Hippocampal formation (tissue), 2 donors: ENCODE data around the gene GPC6.
"Not testable (repeated sequence)": the region's sequence is repeated elsewhere in the genome, so short reads cannot be mapped to it uniquely, and the experiment has no call there.

Experiments
- DNase-seq, 2 donors: peaks; one replicate each; lab custom pipeline; 2025; lab: John Stamatoyannopoulos, UW

GPC6 gene

DNA sequence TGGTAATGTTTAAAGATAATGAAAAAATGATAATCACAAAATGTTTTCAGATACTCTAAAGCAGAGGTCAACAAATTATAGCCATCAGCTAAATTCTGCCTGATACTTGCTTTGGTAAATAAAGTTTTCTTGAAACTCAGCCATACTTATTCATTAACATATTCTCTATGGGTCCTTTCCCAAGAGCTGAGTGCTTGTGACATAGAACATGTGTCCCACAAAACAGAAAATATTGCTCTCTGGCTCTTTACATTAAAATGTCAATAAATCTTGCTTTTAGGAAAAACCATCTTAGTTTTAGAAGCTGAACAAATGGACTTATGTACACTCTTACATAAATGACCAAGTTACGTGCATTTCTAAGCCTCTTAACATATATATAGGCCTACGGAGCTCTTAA, 945.8 kb downstream of the GPC6 start:
- DNase-seq: no peak

DNA sequence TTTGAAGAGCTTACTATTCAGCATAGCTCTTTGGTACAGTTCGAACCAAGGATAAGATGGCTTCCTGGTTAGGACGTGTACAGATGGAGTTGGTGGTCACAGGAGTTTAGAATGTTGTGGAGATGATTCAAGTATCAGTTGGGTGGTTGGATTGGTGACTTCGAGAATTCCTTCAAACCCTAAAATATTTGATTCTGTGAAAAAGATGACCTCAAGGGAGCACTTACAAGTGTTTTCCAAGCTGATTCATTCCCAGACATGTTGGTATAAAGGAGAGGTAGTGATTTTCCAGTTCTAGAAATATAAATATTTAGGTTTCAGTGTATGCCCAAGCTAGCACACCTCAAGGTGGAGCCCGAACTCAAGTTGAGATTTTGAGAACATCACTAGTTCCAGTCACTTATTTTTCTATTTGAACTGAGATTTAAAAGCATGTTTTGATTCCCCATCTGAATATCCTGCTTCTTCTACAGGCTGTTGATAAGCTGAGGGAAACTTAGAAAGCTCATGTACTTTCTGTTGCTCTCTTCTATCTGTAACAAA, 946.8 kb downstream of the GPC6 start:
- DNase-seq: no peak

DNA sequence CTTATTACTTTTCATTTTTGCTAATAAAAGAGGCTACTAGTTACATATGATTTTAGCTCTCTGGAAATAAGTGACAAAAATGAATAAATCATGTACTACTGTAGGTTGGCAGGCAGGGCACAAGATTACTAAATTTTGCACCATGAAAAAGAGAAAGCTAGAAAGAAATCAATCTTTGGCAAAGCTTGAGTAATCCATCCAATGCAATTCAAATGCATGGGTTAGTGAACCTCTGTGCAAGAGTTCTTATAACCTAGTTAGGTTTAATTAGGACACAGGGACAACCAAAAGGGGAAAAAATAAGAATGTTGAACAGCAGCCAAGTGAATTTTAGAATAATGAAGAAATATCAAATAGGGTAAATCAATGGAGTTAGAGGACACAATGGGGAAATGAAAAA, 947.4 kb downstream of the GPC6 start:
- no peak for DNase-seq

DNA sequence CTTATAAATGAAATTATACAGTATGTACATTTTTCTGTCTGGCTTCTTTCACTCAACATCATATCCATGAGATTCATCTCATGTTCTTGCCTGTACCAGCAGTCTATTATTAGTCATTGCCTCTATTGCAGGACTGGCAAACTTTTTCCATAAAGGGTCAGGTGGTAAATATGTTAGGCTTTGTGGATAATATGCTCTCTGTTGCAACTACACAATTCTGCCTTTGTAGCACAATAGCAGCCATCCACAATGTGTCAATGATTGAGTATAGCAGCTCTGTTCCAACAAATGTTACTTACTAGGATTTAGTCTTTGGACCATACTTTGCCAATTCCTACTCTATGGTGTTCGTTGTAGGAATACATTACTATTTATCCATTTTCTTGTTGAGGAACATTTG, 948.5 kb downstream of the GPC6 start:
- no peak for DNase-seq

DNA sequence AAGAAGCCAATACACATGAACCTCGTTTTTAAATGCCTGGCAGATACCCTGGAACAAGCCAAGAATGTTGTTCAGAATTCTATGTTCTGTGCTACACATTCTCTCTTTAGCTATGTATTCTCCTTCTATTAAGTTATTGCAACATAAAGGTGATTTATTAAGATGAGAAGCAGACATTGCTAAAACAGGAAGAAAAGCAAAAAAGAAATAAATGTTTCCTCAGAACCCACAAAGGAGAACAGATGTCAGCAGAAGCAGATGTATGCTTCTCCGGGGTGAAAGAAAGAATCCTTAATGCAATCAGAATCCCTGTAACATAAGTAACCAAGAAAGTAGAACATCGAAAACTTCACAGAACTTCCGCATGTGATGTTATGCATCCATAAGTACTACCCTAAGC, 950.0 kb downstream of the GPC6 start:
- DNase-seq: no peak

DNA sequence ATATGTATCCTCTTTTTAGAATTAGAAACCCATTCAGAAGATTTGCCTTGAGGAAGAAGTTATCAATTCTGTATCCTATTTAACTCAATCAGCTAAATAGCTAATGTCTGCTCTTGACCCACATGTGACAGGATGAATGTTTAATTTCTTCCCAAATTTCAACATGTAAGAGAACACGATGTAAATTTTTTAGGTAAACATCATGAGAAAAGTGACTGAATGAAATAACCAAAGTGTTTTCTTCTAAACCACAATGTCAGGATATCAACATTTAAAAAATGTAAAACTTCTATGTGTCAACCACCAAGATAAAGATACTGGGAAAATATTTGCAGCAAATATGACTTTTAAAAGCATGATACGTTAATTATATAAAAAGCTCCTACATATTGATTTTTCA, 950.4 kb downstream of the GPC6 start:
- DNase-seq: no peak

DNA sequence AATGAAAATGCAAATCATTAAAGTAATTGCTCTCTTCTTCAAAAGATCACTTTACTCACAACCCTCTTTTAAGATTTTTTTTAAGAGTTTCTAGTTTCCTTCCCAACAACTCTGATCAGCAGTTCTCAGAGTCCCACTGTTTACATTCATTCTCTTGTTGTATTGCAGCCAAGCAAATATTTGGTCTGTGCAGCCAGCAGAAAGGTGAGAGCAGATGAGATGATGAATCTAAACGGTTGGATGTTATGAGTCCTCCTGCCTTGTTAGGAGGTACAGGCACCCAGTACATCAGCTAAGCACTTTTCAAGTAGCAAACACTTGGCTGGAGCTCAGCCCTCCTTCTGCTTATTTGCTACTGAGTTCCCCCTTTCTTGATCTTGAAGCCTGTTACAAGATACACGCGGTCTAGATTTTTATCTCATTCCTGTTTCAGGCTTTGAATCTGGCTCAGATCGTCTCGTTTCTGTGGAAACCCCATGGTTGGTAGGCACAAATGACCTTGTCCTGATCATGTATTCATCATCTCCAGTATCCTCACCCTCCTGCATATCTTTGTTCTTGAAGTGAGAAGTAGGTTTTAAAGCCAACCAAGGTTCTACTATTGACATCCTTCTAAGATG, 952.1 kb downstream of the GPC6 start:
- DNase-seq: no peak

DNA sequence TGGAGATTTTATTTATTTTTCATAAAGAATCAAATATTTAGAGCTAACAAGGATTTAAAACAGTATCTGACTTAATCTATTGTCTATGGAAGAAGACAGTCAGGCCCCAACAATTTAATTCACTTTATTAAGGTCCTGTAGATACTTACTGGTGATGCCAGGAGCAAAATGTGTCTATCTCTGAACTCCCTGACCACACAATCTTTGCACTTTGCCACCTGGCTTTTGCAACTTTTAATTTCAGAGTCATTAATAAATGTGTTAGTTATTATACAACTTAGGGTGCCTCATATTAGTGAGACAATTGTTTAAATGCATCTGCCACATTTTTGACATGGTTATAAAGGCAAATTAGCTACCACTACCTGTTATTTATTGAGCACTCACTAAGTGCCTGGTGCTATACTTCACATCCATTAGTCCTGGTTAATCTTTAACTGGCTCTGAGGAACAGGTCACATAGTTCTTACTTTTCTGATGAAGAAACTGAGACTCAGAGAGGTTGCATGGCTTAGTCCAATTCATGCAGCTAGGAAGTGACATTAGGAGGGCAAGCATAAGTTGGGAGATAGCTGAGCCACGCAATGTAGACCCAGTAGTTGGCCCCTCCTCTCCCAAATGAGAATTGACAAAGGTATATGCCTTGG, 955.0 kb downstream of the GPC6 start:
- no peak for DNase-seq

DNA sequence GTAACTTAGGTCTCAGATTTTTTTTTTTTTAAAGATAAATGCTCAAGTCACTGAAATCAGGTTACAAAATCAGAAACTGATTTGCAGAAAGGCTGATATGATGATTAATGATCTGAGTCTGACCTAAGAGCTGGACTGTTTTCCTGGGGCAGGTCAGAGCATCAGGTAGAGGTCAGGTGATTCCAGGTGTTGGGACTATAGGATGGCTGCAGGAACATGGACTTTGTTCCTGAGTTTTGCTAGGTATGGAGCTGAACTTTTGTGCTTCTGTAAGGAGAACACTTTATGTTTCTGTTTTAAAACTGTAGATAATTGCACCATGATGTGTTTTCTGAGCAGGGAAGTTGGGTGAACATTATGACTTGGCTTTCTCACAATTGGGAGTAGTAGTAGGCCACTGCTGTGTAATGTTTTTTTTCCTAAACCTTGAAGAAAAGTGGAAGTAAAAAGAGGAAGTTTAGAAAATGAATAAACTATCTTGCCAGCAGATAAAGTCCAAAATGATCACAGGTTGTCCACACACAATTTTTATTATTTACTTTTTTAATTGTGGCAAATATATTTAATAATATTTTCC, 955.7 kb downstream of the GPC6 start:
- no peak for DNase-seq

DNA sequence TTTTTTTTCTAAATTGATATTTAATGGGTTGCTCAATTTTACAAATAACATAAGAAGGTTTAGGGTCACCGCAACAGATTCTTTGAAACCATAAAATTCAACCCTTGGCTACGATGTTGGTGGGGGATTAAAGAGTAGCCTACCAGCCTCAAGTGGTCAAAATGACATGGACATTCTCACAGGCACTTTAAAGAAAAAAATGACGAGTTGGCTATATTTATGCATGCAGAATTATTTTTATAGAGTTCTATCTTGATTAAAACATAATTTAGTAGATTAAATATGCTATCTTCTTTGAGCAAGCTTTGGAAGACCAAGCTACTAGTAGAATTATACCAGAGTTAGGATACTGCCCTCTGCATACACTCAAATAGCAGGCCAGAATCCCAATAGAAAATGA, 959.9 kb downstream of the GPC6 start:
- no peak for DNase-seq

DNA sequence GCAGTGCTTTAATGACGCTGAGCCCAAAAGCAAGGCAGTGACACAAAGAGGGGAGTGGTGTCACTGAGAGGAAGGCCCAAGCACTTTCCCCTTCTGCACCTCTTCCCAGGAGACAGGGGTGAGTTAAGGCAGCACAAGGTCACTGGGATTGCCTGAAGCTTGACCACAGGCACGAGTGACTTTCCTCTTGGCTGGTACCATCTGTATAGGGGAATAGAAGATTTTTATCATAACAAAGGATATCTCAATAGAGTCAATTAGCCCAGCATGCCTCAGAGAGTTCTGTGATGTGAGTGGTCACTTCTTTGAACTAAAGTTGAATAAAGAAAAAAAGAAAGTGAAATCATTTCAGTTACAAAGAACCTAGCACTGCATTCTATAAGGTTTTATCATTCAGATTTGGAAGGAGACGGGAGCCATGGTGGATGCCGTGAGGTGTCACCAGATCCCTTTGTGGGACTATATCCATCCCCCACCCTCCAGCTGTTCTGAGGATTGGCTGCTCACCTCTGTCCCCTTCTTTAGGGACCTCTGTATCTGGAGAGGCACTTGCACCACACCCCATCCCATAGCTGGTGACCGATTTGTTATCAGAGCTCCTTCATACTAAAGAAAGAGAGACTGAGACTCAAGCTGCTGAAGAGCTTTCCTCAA, 961.7 kb downstream of the GPC6 start:
- no peak for DNase-seq

DNA sequence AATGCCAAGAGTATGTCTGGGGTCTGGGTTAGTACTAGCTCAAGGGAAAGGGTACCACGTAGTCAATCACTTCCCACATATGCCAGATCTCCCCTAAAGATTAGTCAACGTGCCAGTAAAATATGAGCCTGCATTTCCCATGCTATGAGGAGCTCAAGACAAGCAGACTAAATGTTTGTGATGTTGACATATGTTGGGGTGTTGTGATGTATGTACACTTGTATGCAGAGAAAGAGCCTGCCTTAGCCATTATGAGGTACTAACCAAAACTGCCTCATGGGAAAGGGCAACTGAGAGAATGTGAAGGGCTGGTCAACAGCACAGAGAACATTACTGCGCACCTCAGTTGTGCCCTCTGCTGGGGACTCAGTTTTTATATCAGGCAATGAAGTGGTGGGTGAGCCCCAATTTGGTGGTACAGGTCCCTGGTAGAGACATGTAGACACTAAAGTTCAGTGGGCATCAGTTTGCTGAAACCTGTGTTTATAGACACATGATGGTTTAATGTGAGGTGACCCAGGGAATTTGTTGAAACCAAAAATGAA, 965.9 kb downstream of the GPC6 start:
- DNase-seq: no peak

DNA sequence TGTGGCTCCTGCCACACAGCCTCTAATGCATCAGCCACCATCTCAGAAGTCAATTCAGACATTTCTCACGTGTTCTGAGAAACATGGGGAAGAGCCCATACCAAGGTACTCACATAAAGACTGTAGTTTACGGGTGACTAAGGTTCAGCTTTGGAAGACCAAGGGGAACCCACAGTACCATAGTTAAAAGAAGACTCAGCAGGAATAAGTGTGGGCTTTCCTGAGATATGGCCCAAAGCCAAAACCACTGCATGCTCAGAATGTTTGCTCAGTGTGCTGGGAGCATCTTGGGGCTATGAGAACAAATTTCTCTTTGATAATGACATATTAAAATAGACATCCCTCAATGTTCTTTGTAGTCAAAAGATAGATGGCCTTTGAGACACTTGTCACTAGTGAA, 969.1 kb downstream of the GPC6 start:
- DNase-seq: no peak

DNA sequence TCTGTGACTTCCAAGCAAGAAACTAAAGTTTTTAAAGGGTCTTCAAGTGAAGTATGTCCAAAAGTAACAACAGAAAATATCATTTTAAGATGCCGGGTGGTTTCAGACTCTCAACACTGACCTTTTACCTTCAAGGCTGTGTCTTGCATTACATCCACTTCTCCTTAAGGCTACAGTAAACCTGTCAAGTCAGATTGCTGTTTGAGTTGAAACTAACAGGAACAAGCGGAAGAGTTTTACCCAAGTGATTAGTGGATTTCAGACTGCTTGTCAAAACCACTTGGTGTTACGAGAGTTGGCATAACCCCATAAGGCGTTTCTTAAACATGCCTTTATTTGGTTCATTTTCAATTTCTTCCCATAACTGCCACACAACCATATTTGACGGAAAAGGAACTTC, 969.8 kb downstream of the GPC6 start:
- DNase-seq: no peak

DNA sequence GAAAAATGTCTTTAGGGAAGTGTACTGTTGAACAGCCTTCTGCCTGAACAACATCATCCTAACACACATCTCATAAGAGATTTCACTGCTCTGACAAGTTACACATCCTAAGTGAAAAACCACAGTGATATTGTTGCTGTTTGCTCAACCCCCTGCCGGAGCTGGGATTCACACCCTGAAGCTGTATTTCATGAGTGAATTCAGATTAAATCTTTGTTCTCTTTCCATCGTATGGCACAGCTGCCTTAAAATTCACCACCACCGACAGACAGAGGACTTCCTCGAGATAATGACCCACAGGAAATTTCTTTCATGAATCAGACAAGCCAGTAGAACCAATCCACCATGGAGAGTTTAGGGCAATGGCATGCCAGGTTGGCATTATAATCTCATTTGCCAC, 972.1 kb downstream of the GPC6 start:
- no peak for DNase-seq

DNA sequence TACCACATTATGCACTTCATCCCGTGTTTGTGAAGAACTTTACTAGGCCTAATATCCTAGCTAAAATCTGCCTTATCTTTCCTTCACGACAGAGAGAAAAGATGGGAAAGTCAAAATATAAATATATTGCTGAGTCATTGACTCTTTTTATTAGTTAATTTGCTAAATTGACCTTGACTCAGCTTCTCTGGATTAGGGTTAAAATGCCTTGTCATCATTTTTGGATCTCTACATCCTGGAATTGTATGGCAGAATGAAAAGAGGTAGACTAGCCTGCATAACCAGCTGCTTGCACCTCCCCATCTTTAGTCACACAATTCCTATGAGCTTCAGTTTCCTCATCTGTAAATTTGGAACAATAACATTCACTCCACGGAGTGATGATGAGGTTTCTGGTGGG, 972.5 kb downstream of the GPC6 start:
- DNase-seq: no peak

DNA sequence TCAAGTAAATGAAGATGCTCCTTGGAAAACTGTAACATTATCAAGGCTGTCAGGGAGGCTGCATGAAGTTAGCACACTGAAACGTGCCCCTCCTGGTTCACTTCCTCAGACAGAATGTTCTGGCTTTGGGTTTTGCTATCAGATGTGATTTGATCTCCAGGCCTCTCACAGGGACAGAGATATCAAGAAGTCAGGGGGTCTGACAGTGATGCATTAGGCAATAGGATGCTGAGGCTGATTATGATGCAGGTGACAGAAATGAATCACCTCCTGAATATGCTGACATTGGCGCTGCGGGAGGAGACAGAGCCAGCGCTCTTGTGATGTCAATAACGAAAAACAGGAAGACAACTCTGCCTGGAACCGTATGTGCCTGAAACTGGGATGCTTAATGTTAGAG, 974.4 kb downstream of the GPC6 start:
- no peak for DNase-seq

DNA sequence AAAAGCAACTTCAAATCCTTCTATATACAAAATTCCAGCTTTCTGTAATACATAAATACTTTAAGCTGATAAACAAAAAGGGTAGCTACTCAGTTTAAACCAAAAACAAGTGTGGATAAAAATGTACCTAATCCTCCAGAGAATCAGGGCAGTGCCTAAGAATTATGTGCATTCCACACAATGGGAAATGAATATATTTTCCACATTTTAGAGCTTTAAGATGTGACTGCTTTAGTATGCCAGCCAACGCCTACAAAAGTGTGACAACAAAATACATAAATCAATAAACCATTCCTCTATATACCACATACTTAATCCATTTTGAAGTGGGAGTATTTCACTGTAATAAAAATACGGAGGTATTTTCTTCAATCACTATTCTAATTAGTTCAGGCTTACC, 977.6 kb downstream of the GPC6 start:
- no peak for DNase-seq

DNA sequence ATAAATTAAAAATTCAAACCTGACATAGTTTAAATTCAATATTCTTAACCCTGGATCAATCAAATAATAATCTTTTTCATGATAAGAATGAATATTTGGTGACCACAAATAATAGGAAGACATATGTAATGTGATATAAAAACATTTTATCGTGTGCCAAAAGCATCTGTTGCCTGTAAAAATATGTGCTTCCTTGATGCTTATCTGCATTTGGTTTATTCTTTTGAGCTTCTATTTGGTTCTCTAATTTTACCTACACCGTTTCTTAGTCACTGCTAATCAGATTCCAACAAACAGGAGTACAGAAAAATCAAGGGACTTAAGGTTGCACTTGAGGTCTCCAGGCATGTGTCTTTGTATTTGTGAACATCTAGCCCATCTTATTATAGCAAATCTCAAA, 978.3 kb downstream of the GPC6 start:
- no peak for DNase-seq

DNA sequence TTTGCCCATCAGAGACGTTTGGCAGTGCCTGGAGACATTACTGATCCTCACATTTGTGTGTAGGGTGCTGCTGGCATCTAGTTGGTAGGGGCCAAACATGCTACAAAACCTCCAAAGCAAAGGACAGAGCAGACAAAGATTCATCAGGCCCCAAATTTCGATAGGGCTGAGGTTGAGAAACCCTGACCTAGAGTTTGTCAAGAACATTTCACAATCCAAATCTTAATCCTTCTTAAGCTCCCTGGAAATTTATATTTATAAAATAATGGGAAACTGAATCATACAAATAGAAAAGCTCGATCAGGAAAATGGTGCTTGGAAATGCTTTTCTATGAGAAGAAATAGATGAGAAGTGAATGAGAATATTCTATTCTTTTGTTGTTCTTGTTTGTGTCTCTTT, 979.3 kb downstream of the GPC6 start:
- DNase-seq: no peak

DNA sequence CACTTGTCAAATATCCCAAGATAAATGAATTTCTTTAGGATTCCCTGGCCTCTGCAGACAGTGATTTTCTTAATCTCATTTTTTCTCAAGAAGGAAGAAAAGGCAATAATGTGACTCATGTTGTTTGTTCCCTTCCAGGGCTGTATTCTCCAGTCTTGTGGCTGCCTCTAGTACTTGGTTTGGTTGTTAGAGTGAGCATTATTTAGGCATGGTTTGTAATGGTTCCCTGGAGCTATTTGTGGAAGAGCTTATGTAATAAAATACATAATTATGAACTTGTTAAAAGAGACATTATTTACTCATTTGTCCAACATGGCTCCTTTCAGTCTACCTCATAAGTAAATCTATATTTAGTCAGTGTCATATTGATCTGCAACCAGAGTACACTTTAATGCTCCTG, 982.5 kb downstream of the GPC6 start:
- DNase-seq: no peak

DNA sequence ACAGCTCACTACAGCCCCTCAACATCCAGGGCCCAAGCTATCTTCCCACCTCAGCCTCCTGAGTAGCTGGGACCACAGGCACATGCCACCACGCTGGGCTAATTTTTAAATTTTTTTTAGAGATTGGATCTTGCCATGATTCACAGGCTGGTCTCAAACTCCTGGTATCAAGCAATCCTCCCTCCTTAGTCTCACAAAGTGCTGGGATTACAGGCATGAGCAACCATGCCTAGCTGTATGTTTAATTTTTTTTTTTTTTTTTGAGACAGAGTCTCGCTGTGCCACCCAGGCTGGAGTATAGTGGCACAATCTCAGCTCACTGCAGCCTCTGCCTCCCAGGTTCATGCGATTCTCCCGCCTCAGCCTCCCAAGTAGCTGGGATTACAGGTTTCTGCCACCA, 983.3 kb downstream of the GPC6 start:
- DNase-seq: not testable (repeated sequence)

DNA sequence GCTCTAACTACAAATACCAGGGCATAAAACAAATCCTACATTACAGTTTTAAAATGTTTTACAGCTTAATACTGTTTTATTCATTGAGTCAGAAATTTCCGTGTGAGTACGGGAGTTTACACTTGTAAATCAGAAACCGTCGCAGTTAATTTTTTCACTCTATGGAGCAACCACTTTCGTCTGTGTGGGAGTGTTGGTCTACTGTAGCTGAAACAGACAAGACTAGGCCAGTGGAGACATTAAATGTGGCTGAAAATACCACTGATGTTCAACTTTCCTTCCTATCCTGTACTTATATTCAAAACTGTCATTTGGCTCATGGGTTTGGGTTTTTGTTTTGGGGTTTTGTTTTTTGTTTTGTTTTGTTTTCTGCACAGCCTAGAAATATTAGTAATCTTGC, 984.2 kb downstream of the GPC6 start:
- DNase-seq: no peak
